ENCODE results near the gene TNFRSF21. TPM values are rescaled to one million over a fixed set of nuclear protein-coding genes. Genes with fewer than 3 reads are reported as not detected.

TNFRSF21 gene
- total RNA-seq, 1 donor from 2014 or later, result 74.2 TPM

- peaks cover 15% of the 10 kb centered on the region for H3K4me1 Mint-ChIP-seq (ENCODE audit: unreplicated experiment)
- no peaks in the 10 kb centered on the region for H3K27me3 Mint-ChIP-seq
- no peak overlapping the region for H3K4me3 Mint-ChIP-seq
- H3K9me3 Mint-ChIP-seq, result no peaks in the 10 kb centered on the region
- TF ChIP-seq, protein P1, sequence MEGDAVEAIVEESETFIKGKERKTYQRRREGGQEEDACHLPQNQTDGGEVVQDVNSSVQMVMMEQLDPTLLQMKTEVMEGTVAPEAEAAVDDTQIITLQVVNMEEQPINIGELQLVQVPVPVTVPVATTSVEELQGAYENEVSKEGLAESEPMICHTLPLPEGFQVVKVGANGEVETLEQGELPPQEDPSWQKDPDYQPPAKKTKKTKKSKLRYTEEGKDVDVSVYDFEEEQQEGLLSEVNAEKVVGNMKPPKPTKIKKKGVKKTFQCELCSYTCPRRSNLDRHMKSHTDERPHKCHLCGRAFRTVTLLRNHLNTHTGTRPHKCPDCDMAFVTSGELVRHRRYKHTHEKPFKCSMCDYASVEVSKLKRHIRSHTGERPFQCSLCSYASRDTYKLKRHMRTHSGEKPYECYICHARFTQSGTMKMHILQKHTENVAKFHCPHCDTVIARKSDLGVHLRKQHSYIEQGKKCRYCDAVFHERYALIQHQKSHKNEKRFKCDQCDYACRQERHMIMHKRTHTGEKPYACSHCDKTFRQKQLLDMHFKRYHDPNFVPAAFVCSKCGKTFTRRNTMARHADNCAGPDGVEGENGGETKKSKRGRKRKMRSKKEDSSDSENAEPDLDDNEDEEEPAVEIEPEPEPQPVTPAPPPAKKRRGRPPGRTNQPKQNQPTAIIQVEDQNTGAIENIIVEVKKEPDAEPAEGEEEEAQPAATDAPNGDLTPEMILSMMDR (conservative IDR thresholded peaks at IDR 0.05), result no peak
- peaks cover 39% of the 10 kb centered on the region for H3K36me3 Mint-ChIP-seq
- H3K27ac Mint-ChIP-seq, result no peak overlapping the region
- no peak for DNase-seq (ENCODE audit: extremely low spot score, unreplicated experiment)
Observed at GRCh38 chr6:47262231-47262630, 47.5 kb downstream of the TNFRSF21 start.

DNA sequence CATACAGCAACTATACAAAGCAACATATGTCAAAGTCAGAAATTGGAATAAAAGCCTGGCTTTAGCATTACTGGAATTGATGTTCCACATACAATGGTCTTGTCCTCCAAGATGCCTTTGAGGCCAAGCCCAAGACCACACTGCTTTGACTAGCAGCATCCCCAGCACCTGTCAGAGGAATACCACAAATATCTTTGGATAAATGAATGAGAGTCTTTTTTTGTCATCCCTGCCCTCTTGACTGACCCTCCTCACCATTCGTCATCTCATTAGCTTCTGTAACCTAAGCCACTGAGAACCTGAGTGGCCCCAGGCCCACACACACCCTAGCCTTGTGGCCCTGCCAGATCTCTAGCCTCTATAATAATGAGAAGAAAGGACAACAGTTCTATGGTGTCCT lies 48.5 kb downstream of the TNFRSF21 start:
- DNase-seq (ENCODE audit: extremely low spot score, unreplicated experiment), result no peak
- Mint-ChIP-seq H3K27ac (no peak overlapping the region), H3K9me3 (no peaks in the 10 kb centered on the region), H3K4me1 (ENCODE audit: unreplicated experiment) (peaks cover 17% of the 10 kb centered on the region), H3K4me3 (no peak overlapping the region), H3K27me3 (no peaks in the 10 kb centered on the region), H3K36me3 (peaks cover 40% of the 10 kb centered on the region)
- TF ChIP-seq, protein P1 (conservative IDR thresholded peaks at IDR 0.05), result no peak

DNA sequence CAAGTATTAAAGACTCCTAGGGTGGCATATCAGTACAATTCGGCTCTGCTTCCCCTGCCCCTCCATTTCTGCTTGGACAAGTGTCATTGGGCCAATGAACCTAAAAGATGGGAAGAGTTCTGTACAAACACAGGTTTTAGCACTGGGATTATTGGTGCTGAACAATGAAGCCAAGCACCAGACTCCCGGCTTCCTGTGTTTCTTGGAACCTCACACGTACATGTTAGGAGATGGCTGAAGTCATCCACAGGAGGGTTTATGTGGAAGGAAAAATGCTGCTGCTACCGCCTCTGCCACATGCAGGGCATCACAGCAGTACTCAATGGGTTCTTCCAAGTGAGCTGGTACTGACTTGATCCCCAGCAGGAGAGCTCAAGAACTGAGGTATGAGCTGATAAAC lies 49.7 kb downstream of the TNFRSF21 start:
- no peaks in the 10 kb centered on the region for H3K27me3 Mint-ChIP-seq
- H3K4me1 Mint-ChIP-seq (ENCODE audit: unreplicated experiment), result peaks cover 17% of the 10 kb centered on the region

DNA sequence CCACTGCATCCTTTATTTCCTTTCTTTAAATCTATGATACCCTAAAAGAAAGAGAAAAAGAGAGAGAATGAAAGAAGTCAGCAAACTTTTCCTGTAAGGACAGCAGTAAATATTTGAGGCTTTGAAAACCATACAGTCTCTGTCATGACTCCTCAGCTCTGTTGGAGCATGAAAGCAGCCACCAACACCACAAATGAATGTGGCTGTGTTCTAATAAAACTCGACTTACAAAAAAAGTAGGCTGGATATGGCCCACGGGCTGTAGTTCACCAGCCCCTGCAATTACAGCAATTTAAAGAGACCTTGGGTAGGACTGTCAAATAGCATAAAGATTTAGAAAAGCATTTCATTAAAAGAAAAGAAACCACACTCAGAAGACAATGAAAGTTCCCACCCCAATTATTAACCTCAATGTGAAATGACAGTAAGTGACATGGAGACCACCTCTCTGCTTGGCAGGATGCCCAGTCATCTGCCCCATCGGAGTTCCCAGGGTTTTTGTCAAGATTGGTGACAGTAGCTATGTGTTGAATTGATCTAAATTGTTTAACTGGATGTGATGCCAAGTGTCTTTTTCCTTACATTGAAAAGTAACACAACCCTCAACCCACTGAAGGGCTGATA lies 50.9 kb downstream of the TNFRSF21 start:
- TF ChIP-seq, protein P1 (conservative IDR thresholded peaks at IDR 0.05), result no peak
- no peak overlapping the region for H3K4me3 Mint-ChIP-seq
- peaks cover 45% of the 10 kb centered on the region for H3K36me3 Mint-ChIP-seq
- H3K27ac Mint-ChIP-seq, result peak overlapping the region; percentile 55
- H3K4me1 Mint-ChIP-seq (ENCODE audit: unreplicated experiment), result peaks cover 17% of the 10 kb centered on the region
- H3K27me3 Mint-ChIP-seq, result no peaks in the 10 kb centered on the region
- no peaks in the 10 kb centered on the region for H3K9me3 Mint-ChIP-seq
- no peak for DNase-seq (ENCODE audit: extremely low spot score, unreplicated experiment)

More for the DNA sequence above, 49.7 kb downstream of the TNFRSF21 start:
- TF ChIP-seq, protein P1 (conservative IDR thresholded peaks at IDR 0.05), result no peak
- H3K4me3 Mint-ChIP-seq, result no peak overlapping the region
- no peak overlapping the region for H3K27ac Mint-ChIP-seq
- no peak for DNase-seq (ENCODE audit: extremely low spot score, unreplicated experiment)
- H3K9me3 Mint-ChIP-seq, result no peaks in the 10 kb centered on the region
- peaks cover 40% of the 10 kb centered on the region for H3K36me3 Mint-ChIP-seq

DNA sequence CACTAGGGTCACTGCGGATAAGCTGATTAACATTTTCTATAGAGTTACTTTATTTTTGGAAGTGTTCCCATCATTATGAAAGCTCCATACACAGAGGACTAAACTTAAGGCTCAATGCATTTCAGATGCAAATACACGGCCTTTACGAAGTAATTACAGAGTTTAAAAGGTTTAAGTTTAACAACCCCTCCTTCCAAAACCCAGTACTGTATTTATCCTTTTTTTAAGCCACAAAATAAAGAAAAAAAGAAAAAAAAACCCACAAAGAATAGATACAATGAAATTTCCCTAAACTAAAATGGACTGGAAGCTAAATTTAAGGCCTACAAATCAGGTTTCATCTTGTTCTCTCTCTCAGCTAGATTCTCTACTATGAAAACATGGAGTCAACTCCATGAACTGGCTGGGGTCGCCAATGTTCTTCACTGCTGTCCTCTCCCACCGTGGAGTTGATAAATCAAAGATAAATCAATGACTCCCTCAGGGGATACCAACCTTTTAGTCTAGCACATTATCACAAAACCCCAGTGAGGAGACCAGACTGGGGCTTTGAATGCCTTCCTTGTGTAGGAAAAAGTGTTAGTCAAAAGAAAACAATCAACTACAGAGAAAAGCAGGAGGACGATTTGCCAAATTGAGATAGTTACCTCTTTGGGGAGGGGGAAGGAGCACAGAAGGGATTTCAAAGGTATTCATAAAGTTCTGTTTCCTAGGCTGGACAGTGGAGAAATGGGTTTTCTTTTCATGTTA lies 52.5 kb downstream of the TNFRSF21 start:
- Mint-ChIP-seq H3K4me3 (no peak overlapping the region), H3K9me3 (no peaks in the 10 kb centered on the region), H3K27ac (no peak overlapping the region), H3K27me3 (no peaks in the 10 kb centered on the region), H3K36me3 (peaks cover 40% of the 10 kb centered on the region), H3K4me1 (ENCODE audit: unreplicated experiment) (peaks cover 17% of the 10 kb centered on the region)
- TF ChIP-seq, protein P1 (conservative IDR thresholded peaks at IDR 0.05), result no peak
- no peak for DNase-seq (ENCODE audit: extremely low spot score, unreplicated experiment)
